SK-N-SH treated with all-trans-retinoic acid at 6 μM for 48 hours (cell line): ENCODE results near the gene KIAA0753.

Source experiments
- ATAC-seq: fragments of 200-7000 bp; cut with Tn5 transposase; 3 replicates; pipeline ENCODE4 v1.9.1; 2020; ENCODE audit warnings: mild to moderate bottlenecking, moderate library complexity
- ARNTL ChIP-seq: fragments of 450-650 bp; formaldehyde crosslinking; IDR thresholded peaks from 2 replicates; pipeline ENCODE4 v1.5.0; 2020; ENCODE audit warnings: low read depth, mild to moderate bottlenecking, moderate library complexity, borderline replicate concordance
- BACH2 ChIP-seq: fragments of 250-450 bp; sonication (Bioruptor Pico); IDR thresholded peaks from 2 replicates; pipeline ENCODE4 v1.9.0; 2021; ENCODE audit warnings: mild to moderate bottlenecking, borderline replicate concordance
- CSDC2 ChIP-seq: fragments of 250-450 bp; sonication (Bioruptor Pico); IDR thresholded peaks from 2 replicates; pipeline ENCODE4 v1.5.0; 2020; ENCODE audit warnings: mild to moderate bottlenecking, moderate library complexity
- ESRRG ChIP-seq: fragments of 250-450 bp; sonication (Bioruptor Pico); IDR thresholded peaks from 2 replicates; pipeline ENCODE4 v1.6.1; 2021; ENCODE audit warnings: mild to moderate bottlenecking
- GLIS3 ChIP-seq: fragments of 250-450 bp; sonication (Bioruptor Pico); IDR thresholded peaks from 2 replicates; pipeline ENCODE4 v1.5.0; 2020; ENCODE audit warnings: mild to moderate bottlenecking, moderate library complexity
- ISL1 ChIP-seq: fragments of 250-450 bp; sonication (Bioruptor Pico); IDR thresholded peaks from 2 replicates; pipeline ENCODE4 v2.1.2; 2022; ENCODE audit warnings: mild to moderate bottlenecking, moderate library complexity
- OSR1 ChIP-seq: fragments of 250-450 bp; sonication (Bioruptor Pico); IDR thresholded peaks from 2 replicates; pipeline ENCODE4 v1.8.0; 2022; ENCODE audit warnings: moderate library complexity, mild to moderate bottlenecking, inconsistent platforms
- PPARA ChIP-seq: fragments of 250-450 bp; sonication (Bioruptor Pico); IDR thresholded peaks from 2 replicates; pipeline ENCODE4 v1.5.0; 2020; ENCODE audit warnings: mild to moderate bottlenecking, borderline replicate concordance
- RARB ChIP-seq: fragments of 250-450 bp; sonication (Bioruptor Pico); IDR thresholded peaks from 2 replicates; pipeline ENCODE4 v1.8.0; 2021; ENCODE audit warnings: mild to moderate bottlenecking, moderate library complexity
- SNAI2 ChIP-seq: fragments of 250-450 bp; sonication (Bioruptor Pico); IDR thresholded peaks from 2 replicates; pipeline ENCODE4 v1.5.0; 2020; ENCODE audit warnings: mild to moderate bottlenecking, moderate library complexity
- TOX ChIP-seq: fragments of 250-450 bp; sonication (Bioruptor Pico); IDR thresholded peaks from 2 replicates; pipeline ENCODE4 v1.8.0; 2021; ENCODE audit warnings: mild to moderate bottlenecking, moderate library complexity, borderline replicate concordance
- ZC3H10 ChIP-seq: fragments of 250-450 bp; sonication (Bioruptor Pico); IDR thresholded peaks from 2 replicates; pipeline ENCODE4 v1.5.1; 2021; ENCODE audit warnings: mild to moderate bottlenecking, moderate library complexity
- ZFP3 ChIP-seq: fragments of 250-450 bp; sonication (Bioruptor Pico); IDR thresholded peaks from 2 replicates; pipeline ENCODE4 v1.5.0; 2020; ENCODE audit warnings: mild to moderate bottlenecking, moderate library complexity
- ZFP30 ChIP-seq: fragments of 450-650 bp; formaldehyde crosslinking; IDR thresholded peaks from 2 replicates; pipeline ENCODE4 v1.5.0; 2022; ENCODE audit warnings: mild to moderate bottlenecking, moderate library complexity
- ZNF565 ChIP-seq: fragments of 450-650 bp; formaldehyde crosslinking; conservative IDR thresholded peaks from 2 replicates; pipeline ENCODE4 v1.5.0; 2020; ENCODE audit warnings: low read depth, mild to moderate bottlenecking, moderate library complexity
- ZNF70 ChIP-seq: fragments of 450-650 bp; formaldehyde crosslinking; IDR thresholded peaks from 2 replicates; pipeline ENCODE4 v1.5.0; 2020; ENCODE audit warnings: mild to moderate bottlenecking, moderate library complexity
- ZNF8 ChIP-seq: fragments of 450-650 bp; formaldehyde crosslinking; IDR thresholded peaks from 2 replicates; pipeline ENCODE4 v1.5.0; 2020; ENCODE audit warnings: mild to moderate bottlenecking, moderate library complexity
- TF ChIP-seq, protein P1 (sequence below): fragments of 250-450 bp; sonication (Bioruptor Pico); IDR thresholded peaks from 2 replicates; pipeline ENCODE4 v1.8.0; 2021; ENCODE audit warnings: low read depth, mild to moderate bottlenecking, moderate library complexity, borderline replicate concordance
- TF ChIP-seq, protein P2 (sequence below): fragments of 250-450 bp; sonication (Bioruptor Pico); IDR thresholded peaks from 2 replicates; pipeline ENCODE4 v1.5.1; 2020; ENCODE audit warnings: low read depth, mild to moderate bottlenecking, moderate library complexity
- TF ChIP-seq, protein P3 (sequence below): fragments of 250-450 bp; sonication (Bioruptor Pico); IDR thresholded peaks from 2 replicates; pipeline ENCODE4 v1.8.0; 2020; ENCODE audit warnings: mild to moderate bottlenecking, moderate library complexity, borderline replicate concordance
- TF ChIP-seq, protein P4 (sequence below): fragments of 250-450 bp; sonication (Bioruptor Pico); IDR thresholded peaks from 2 replicates; pipeline ENCODE4 v1.5.1; 2021; ENCODE audit warnings: mild to moderate bottlenecking, moderate library complexity
- TF ChIP-seq, protein P5 (sequence below): fragments of 250-450 bp; sonication (Bioruptor Pico); IDR thresholded peaks from 2 replicates; pipeline ENCODE4 v1.5.0; 2020; ENCODE audit warnings: mild to moderate bottlenecking, moderate library complexity

KIAA0753 gene

DNA sequence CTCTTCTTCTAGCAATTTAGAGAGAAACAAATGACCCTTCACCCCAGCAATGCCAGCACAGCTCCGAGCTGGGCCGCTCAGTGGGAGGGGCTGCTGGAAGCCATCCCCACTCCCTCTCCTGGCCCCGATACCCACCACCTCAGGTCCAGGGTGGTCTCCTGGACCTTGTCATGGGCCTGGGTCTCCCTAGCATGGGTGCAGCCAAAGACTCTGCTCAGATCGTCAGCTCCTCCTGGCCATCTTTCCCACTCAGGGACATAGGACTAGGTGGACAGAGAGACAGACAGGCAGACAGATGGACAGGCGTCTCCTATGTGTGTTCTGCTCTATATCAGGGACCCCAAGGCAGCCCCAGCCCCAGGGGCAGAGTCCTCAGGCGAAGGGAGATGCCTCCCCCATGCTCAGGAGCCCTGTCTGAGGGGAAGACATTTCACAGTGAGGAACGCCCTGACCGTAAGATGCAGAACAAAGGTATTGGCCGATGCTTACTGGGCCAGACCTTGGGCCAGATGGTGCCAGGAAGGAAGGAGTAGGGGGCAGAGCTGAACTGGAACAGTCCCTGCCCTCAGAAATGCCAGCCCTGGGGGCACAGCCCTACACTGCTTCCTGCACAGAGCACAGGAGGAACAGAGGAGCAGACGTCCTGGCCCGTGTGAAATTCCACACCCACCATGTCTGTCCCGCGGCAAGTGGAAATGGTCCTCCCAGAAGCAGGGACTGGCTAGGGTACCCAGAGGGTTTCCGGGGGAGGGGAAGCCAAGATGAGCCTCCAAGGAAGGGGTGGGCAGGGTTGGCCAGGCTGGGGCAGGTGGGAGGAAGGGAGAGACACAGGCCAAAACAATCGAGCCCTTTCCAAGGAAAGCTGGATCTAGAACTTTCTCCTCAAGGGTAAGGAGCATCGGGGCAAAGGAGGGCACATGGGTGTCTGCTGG is 97.2 kb downstream of the KIAA0753 start:
- no peak for ATAC-seq
- TF ChIP-seq RARB (CRISPR knock-in tag) (no peak), TOX (CRISPR knock-in tag) (no peak), BACH2 (no peak), ESRRG (CRISPR knock-in tag) (no peak), ZC3H10 (CRISPR knock-in tag) (no peak), ARNTL (CRISPR knock-in tag) (no peak), ZNF70 (CRISPR knock-in tag) (no peak), ZFP30 (CRISPR knock-in tag) (no peak), CSDC2 (CRISPR knock-in tag) (no peak), PPARA (CRISPR knock-in tag) (no peak), ZNF8 (CRISPR knock-in tag) (no peak), OSR1 (CRISPR knock-in tag) (no peak), ZNF565 (CRISPR knock-in tag) (no peak), GLIS3 (CRISPR knock-in tag) (no peak)
- TF ChIP-seq, protein P1, sequence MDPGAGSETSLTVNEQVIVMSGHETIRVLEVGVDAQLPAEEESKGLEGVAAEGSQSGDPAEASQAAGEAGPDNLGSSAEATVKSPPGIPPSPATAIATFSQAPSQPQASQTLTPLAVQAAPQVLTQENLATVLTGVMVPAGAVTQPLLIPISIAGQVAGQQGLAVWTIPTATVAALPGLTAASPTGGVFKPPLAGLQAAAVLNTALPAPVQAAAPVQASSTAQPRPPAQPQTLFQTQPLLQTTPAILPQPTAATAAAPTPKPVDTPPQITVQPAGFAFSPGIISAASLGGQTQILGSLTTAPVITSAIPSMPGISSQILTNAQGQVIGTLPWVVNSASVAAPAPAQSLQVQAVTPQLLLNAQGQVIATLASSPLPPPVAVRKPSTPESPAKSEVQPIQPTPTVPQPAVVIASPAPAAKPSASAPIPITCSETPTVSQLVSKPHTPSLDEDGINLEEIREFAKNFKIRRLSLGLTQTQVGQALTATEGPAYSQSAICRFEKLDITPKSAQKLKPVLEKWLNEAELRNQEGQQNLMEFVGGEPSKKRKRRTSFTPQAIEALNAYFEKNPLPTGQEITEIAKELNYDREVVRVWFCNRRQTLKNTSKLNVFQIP (CRISPR knock-in tag): no peak
- TF ChIP-seq, protein P2, sequence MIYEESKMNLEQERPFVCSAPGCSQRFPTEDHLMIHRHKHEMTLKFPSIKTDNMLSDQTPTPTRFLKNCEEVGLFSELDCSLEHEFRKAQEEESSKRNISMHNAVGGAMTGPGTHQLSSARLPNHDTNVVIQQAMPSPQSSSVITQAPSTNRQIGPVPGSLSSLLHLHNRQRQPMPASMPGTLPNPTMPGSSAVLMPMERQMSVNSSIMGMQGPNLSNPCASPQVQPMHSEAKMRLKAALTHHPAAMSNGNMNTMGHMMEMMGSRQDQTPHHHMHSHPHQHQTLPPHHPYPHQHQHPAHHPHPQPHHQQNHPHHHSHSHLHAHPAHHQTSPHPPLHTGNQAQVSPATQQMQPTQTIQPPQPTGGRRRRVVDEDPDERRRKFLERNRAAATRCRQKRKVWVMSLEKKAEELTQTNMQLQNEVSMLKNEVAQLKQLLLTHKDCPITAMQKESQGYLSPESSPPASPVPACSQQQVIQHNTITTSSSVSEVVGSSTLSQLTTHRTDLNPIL: no peak
- TF ChIP-seq, protein P3, sequence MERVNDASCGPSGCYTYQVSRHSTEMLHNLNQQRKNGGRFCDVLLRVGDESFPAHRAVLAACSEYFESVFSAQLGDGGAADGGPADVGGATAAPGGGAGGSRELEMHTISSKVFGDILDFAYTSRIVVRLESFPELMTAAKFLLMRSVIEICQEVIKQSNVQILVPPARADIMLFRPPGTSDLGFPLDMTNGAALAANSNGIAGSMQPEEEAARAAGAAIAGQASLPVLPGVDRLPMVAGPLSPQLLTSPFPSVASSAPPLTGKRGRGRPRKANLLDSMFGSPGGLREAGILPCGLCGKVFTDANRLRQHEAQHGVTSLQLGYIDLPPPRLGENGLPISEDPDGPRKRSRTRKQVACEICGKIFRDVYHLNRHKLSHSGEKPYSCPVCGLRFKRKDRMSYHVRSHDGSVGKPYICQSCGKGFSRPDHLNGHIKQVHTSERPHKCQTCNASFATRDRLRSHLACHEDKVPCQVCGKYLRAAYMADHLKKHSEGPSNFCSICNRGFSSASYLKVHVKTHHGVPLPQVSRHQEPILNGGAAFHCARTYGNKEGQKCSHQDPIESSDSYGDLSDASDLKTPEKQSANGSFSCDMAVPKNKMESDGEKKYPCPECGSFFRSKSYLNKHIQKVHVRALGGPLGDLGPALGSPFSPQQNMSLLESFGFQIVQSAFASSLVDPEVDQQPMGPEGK (CRISPR knock-in tag): no peak
- TF ChIP-seq, protein P4, sequence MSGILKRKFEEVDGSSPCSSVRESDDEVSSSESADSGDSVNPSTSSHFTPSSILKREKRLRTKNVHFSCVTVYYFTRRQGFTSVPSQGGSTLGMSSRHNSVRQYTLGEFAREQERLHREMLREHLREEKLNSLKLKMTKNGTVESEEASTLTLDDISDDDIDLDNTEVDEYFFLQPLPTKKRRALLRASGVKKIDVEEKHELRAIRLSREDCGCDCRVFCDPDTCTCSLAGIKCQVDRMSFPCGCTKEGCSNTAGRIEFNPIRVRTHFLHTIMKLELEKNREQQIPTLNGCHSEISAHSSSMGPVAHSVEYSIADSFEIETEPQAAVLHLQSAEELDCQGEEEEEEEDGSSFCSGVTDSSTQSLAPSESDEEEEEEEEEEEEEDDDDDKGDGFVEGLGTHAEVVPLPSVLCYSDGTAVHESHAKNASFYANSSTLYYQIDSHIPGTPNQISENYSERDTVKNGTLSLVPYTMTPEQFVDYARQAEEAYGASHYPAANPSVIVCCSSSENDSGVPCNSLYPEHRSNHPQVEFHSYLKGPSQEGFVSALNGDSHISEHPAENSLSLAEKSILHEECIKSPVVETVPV (CRISPR knock-in tag): no peak
- TF ChIP-seq, protein P5, sequence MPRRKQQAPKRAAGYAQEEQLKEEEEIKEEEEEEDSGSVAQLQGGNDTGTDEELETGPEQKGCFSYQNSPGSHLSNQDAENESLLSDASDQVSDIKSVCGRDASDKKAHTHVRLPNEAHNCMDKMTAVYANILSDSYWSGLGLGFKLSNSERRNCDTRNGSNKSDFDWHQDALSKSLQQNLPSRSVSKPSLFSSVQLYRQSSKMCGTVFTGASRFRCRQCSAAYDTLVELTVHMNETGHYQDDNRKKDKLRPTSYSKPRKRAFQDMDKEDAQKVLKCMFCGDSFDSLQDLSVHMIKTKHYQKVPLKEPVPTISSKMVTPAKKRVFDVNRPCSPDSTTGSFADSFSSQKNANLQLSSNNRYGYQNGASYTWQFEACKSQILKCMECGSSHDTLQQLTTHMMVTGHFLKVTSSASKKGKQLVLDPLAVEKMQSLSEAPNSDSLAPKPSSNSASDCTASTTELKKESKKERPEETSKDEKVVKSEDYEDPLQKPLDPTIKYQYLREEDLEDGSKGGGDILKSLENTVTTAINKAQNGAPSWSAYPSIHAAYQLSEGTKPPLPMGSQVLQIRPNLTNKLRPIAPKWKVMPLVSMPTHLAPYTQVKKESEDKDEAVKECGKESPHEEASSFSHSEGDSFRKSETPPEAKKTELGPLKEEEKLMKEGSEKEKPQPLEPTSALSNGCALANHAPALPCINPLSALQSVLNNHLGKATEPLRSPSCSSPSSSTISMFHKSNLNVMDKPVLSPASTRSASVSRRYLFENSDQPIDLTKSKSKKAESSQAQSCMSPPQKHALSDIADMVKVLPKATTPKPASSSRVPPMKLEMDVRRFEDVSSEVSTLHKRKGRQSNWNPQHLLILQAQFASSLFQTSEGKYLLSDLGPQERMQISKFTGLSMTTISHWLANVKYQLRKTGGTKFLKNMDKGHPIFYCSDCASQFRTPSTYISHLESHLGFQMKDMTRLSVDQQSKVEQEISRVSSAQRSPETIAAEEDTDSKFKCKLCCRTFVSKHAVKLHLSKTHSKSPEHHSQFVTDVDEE (CRISPR knock-in tag): no peak

DNA sequence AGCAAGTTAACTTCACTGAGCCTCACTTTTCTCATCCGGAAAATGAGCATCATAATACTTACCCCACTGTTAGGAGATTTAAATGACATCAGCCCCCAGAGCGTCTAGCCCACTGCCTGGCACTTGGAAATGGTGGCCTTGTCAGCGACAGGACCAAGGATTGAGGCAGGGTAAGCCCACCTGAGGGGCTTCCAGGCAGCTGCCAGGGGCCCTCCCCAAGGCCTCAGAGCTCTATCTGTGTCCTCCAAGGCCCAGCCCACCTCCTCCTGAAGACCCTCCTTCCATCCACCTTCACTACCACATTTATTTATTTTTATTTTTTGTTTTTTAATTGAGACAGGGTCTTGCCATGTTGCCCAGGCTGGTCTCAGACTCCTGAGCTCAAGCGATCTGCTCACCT is 97.9 kb downstream of the KIAA0753 start:
- no peak for ATAC-seq
- no peak for TF ChIP-seq ZNF70 (CRISPR knock-in tag)
- no peak for TF ChIP-seq ZNF565 (CRISPR knock-in tag)

DNA sequence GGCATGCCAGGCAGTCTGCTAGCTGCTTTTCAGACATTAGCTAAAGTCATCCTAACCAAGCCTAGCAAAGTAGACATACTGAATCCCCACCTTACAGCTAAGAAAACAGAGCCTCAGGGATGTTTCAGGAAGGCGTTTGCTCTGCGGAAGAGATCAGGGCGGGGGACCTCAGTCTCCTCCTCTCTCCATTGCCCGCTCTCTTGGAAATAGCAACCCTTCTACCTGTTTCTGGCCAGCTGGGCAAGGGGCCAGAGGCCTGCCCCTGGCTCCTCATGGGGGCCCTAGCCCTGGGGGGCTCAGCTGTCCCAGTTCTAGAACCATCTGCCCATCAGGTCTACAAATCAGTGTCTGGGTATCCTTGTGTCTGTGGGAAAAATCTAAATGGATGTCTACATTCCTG is 98.6 kb downstream of the KIAA0753 start:
- no peak for TF ChIP-seq PPARA (CRISPR knock-in tag)
- TF ChIP-seq, protein P2: no peak
- TF ChIP-seq ARNTL (CRISPR knock-in tag): no peak
- TF ChIP-seq ZFP30 (CRISPR knock-in tag): no peak
- no peak for TF ChIP-seq ZNF565 (CRISPR knock-in tag)
- no peak for TF ChIP-seq ZNF70 (CRISPR knock-in tag)
- TF ChIP-seq OSR1 (CRISPR knock-in tag): no peak
- no peak for TF ChIP-seq ZFP3 (CRISPR knock-in tag)
- TF ChIP-seq CSDC2 (CRISPR knock-in tag): no peak
- no peak for TF ChIP-seq ESRRG (CRISPR knock-in tag)
- TF ChIP-seq ISL1 (CRISPR knock-in tag): no peak
- TF ChIP-seq SNAI2 (CRISPR knock-in tag): no peak
- TF ChIP-seq, protein P5 (CRISPR knock-in tag): no peak
- TF ChIP-seq RARB (CRISPR knock-in tag): no peak
- TF ChIP-seq BACH2: no peak
- no peak for ATAC-seq
